ENCODE data around the gene RNF41. TPM values are rescaled to one million over a fixed set of nuclear protein-coding genes. Genes with fewer than 3 reads are reported as not detected.

The RNF41 gene
- total and polyA plus RNA-seq, 3 donors from 2014 or later = 49.3 to 70.2 (median 63.7) TPM

- TF ChIP-seq, protein P1, sequence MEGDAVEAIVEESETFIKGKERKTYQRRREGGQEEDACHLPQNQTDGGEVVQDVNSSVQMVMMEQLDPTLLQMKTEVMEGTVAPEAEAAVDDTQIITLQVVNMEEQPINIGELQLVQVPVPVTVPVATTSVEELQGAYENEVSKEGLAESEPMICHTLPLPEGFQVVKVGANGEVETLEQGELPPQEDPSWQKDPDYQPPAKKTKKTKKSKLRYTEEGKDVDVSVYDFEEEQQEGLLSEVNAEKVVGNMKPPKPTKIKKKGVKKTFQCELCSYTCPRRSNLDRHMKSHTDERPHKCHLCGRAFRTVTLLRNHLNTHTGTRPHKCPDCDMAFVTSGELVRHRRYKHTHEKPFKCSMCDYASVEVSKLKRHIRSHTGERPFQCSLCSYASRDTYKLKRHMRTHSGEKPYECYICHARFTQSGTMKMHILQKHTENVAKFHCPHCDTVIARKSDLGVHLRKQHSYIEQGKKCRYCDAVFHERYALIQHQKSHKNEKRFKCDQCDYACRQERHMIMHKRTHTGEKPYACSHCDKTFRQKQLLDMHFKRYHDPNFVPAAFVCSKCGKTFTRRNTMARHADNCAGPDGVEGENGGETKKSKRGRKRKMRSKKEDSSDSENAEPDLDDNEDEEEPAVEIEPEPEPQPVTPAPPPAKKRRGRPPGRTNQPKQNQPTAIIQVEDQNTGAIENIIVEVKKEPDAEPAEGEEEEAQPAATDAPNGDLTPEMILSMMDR (IDR thresholded peaks at IDR 0.05) = no peak
- TF ChIP-seq POLR2A (IDR thresholded peaks at IDR 0.05) = no peak
- no peaks in the 10 kb centered on the region for H3K4me1 ChIP-seq
- H3K4me3 ChIP-seq = no peak overlapping the region
- H3K36me3 ChIP-seq (ENCODE audit: low read depth, missing control alignments) = no peaks in the 10 kb centered on the region
- H3K27me3 ChIP-seq = no peaks in the 10 kb centered on the region
- H3K27ac ChIP-seq = no peak overlapping the region
- H3K9me3 ChIP-seq = no peaks in the 10 kb centered on the region
- WGBS, 2 donors = 82% methylated on average over 8 of the region's 8 CpGs
- no peak for DNase-seq
- intact Hi-C loops (cut with DNase I; ENCODE audit: low total_unique reads) = no loop called here
Measured at GRCh38 chr12:56230432-56231183, 8.9 kb upstream of the RNF41 start.

DNA sequence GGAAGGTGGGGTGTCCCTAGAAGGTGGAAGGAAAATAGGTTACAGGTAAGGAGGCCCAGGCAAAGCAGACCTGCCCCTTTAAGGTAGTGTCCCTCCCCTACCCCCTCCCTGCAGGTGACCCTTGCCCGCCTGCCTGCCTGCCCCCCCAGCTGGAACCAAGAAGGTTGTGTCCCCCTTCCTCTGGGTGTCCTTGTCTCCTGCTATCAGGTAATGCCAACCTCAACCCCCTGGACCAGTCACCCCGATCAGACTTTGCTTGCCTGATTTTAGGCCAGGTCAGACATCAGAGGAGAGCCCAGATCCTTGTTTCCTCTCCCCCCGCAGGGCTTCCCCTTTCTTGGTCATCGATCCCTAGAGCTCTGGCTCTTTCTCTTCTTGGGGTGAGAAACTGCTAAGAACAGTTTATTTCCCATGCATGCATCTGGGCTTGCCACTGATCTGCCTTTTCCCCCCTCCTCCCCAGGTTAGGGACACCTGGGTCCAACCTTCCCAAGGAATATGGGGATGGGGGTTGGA, 8.3 kb upstream of the RNF41 start, which contains the start of gene SLC39A5:
SLC39A5 (plus strand) TSS at position 136 of the 516 bp plus-strand sequence. CDS start 1,224 bp downstream, outside the sequence.
- TF ChIP-seq, protein P1 (IDR thresholded peaks at IDR 0.05) = no peak
- TF ChIP-seq POLR2A (IDR thresholded peaks at IDR 0.05) = no peak
- H3K4me1 ChIP-seq = peaks cover 5% of the 10 kb centered on the region
- no peaks in the 10 kb centered on the region for H3K27me3 ChIP-seq
- no peaks in the 10 kb centered on the region for H3K36me3 ChIP-seq (ENCODE audit: low read depth, missing control alignments)
- no peak within 1 kb of the TSS for H3K4me3 ChIP-seq
- H3K27ac ChIP-seq = no peak within 1 kb of the TSS
- 85 to 89% methylated on average over 4 of the region's 4 CpGs for WGBS, 2 donors
- H3K9me3 ChIP-seq = no peaks in the 10 kb centered on the region
- no peak for DNase-seq
- intact Hi-C loops (cut with DNase I; ENCODE audit: low total_unique reads) = no loop called here

GRCh38 chr12:56229082-56229481, 7.4 kb upstream of the RNF41 start:
- no peaks in the 10 kb centered on the region for H3K9me3 ChIP-seq
- no peak for TF ChIP-seq POLR2A (IDR thresholded peaks at IDR 0.05)
- TF ChIP-seq, protein P1 (IDR thresholded peaks at IDR 0.05) = no peak
- no peaks in the 10 kb centered on the region for H3K27me3 ChIP-seq
- H3K27ac ChIP-seq = no peak overlapping the region
- WGBS, 2 donors = 74 to 100% methylated on average over 4 to 7 of the region's 7 CpGs
- H3K4me1 ChIP-seq = peaks cover 10% of the 10 kb centered on the region
- H3K4me3 ChIP-seq = no peak overlapping the region
- intact Hi-C loops (cut with DNase I; ENCODE audit: low total_unique reads) = no loop called here
- no peaks in the 10 kb centered on the region for H3K36me3 ChIP-seq (ENCODE audit: low read depth, missing control alignments)
- no peak for DNase-seq

DNA sequence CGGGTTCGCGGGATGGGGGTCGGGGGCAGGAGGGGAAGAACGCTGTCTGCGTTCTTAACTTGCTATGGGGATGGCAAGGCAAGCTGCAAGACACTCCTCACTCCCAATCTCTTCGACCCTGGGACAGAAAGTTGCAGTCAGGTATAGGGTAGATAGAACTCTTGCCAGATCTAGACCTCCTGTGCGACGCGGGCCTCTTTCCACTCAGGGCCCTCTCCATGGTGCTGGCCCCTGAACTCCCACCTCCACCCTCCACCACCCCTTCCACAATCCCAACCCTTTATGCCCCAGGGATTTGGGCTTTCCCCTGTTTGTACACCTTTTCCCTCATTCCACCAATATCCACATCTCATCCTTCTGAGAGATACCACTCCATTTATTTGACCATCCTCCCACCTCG, 3.2 kb upstream of the RNF41 start:
- Histone ChIP-seq H3K4me1 (peaks cover 34% of the 10 kb centered on the region), H3K9me3 (no peaks in the 10 kb centered on the region), H3K27ac (peak overlapping the region in 1 of 2 donors; percentile 21), H3K27me3 (no peaks in the 10 kb centered on the region), H3K4me3 (peak overlapping the region; percentile 47 to 68), H3K36me3 (ENCODE audit: low read depth, missing control alignments) (no peaks in the 10 kb centered on the region)
- intact Hi-C loops (cut with DNase I; ENCODE audit: low total_unique reads) = no loop called here
- no peak for DNase-seq
- TF ChIP-seq, protein P1 (IDR thresholded peaks at IDR 0.05) = no peak
- no peak for TF ChIP-seq POLR2A (IDR thresholded peaks at IDR 0.05)
- 46 to 47% methylated on average over 8 to 11 of the region's 11 CpGs for WGBS, 2 donors

Data from testis (tissue), 3 donors.